OCI-LY7 (cell line): ENCODE measurements around the gene UGP2. TPM values are rescaled to one million over a fixed set of nuclear protein-coding genes. Genes with fewer than 3 reads are reported as not detected.

Source experiments
- BruUV-seq: library from RNA; stranded (reverse); fragments of 400-500 nt; replicated peaks from 2 replicates; lab custom pipeline; 2021; lab: Mats Ljungman, UMichigan
- CTCF ChIA-PET: fragments of 300-600 bp; sonication (Branson Sonifier 250); formaldehyde crosslinking; loops from one replicate; lab custom pipeline; 2022; ENCODE audit warnings: antibody characterized with exemption; ENCODE audit not compliant: unreplicated experiment; lab: Charles Lee
- POLR2A ChIA-PET: fragments of 300-600 bp; sonication (Branson Sonifier 250); formaldehyde crosslinking; loops from one replicate; lab custom pipeline; 2022; ENCODE audit warnings: antibody characterized with exemption; lab: Charles Lee
- DNase-seq: peaks from one replicate; pipeline ENCODE4 v3.0.0-alpha.2; 2015; ENCODE audit warnings: low spot score
- H2AFZ ChIP-seq: fragments of 200-600 bp; sonication (generic), shearing (Covaris generic); 2 replicates; pipeline ENCODE4 v1.6.1; 2014; ENCODE audit warnings: mild to moderate bottlenecking, antibody characterized with exemption, low read length, moderate library complexity
- H3K27ac ChIP-seq: fragments of 200-600 bp; sonication (generic); 2 replicates; pipeline ENCODE4 v1.5.1; 2014; ENCODE audit warnings: mixed run types, low read depth, mild to moderate bottlenecking, moderate library complexity, low read length, inconsistent platforms; ENCODE audit not compliant: poor library complexity, severe bottlenecking
- H3K36me3 ChIP-seq: fragments of 200-600 bp; sonication (generic); 2 replicates; pipeline ENCODE4 v1.6.1; 2014; ENCODE audit warnings: mild to moderate bottlenecking, antibody characterized with exemption, low read length, moderate library complexity, mixed read lengths; ENCODE audit not compliant: insufficient read depth
- H3K4me1 ChIP-seq: fragments of 200-600 bp; sonication (generic); 2 replicates; pipeline ENCODE4 v1.5.1; 2014; ENCODE audit warnings: mild to moderate bottlenecking, low read length; ENCODE audit not compliant: insufficient read depth, poor library complexity, severe bottlenecking
- H3K4me2 ChIP-seq: fragments of 200-600 bp; sonication (generic); 2 replicates; pipeline ENCODE4 v1.6.1; 2014; ENCODE audit warnings: mild to moderate bottlenecking, low read length
- H3K4me3 ChIP-seq: fragments of 200-600 bp; sonication (generic); 2 replicates; pipeline ENCODE4 v1.5.1; 2014; ENCODE audit warnings: mild to moderate bottlenecking, low read depth, low read length; ENCODE audit not compliant: poor library complexity, severe bottlenecking
- H3K79me2 ChIP-seq: fragments of 200-600 bp; sonication (generic); 2 replicates; pipeline ENCODE4 v1.6.1; 2016; ENCODE audit warnings: low read depth, mild to moderate bottlenecking, low read length, moderate library complexity, mixed read lengths; ENCODE audit not compliant: insufficient read depth
- H3K9me2 ChIP-seq: fragments of 200-600 bp; sonication (generic); 2 replicates; pipeline ENCODE4 v1.6.1; 2016; ENCODE audit warnings: mild to moderate bottlenecking, low read length, mixed read lengths; ENCODE audit not compliant: insufficient read depth
- H3K9me3 ChIP-seq: fragments of 200-600 bp; sonication (generic); 2 replicates; pipeline ENCODE4 v1.6.1; 2014; ENCODE audit warnings: mild to moderate bottlenecking, mixed run types, low read length, mixed read lengths
- H4K20me1 ChIP-seq: fragments of 200-600 bp; sonication (generic); 2 replicates; pipeline ENCODE4 v1.6.1; 2014; ENCODE audit warnings: mild to moderate bottlenecking, antibody characterized with exemption, low read length, moderate library complexity, mixed read lengths; ENCODE audit not compliant: insufficient read depth
- CTCF ChIP-seq: fragments of 200-600 bp; sonication (generic); conservative IDR thresholded peaks from 2 replicates; pipeline ENCODE4 v1.5.1; 2014; ENCODE audit warnings: mild to moderate bottlenecking, antibody characterized with exemption, low read length, moderate library complexity, mixed read lengths
- EZH2phosphoT487 ChIP-seq: fragments of 200-600 bp; sonication (generic); IDR thresholded peaks from 2 replicates; pipeline ENCODE4 v1.6.1; 2018; ENCODE audit warnings: low read depth, borderline replicate concordance, mild to moderate bottlenecking, mixed run types, antibody characterized with exemption, low read length, moderate library complexity, mixed read lengths
- intact Hi-C: fragments of 100-400 bp; cut with micrococcal nuclease; formaldehyde crosslinking; loops from one replicate; pipeline ENCODE4 v1.10.0; 2022; ENCODE audit not compliant: unreplicated experiment
- total RNA-seq, 2 experiments: library from RNA; depleted of rRNA in 1 of 2; stranded (reverse); fragments of >200 nt in 1 of 2; shearing (Covaris generic) in 1 of 2; gene quantifications; 2 replicates each; pipeline ENCODE4 v1.2.3, GENCODE V29; 2014 to 2022

UGP2 gene
- total RNA-seq, 2 experiments from 2014 or later: 53.7 to 71.4 TPM

- Histone ChIP-seq H3K9me2 (no peaks in the 10 kb centered on the region), H4K20me1 (no peaks in the 10 kb centered on the region), H2AFZ (no peak overlapping the region), H3K4me1 (no peaks in the 10 kb centered on the region), H3K4me2 (no peak overlapping the region), H3K36me3 (peaks cover 78% of the 10 kb centered on the region), H3K79me2 (peaks cover 5% of the 10 kb centered on the region; the same call in 1 of the 2 replicates), H3K9me3 (peaks cover 14% of the 10 kb centered on the region), H3K4me3 (no peak overlapping the region), H3K27ac (no peak overlapping the region)
- ChIA-PET POLR2A (interaction anchor here (0.6 kb wide), 1 partner anchor 666 kb away, joined by 4 read pairs; no protein-coding TSS in a partner anchor), CTCF (no interaction called here)
- intact Hi-C loops: no loop called here
- TF ChIP-seq EZH2phosphoT487: no peak
- TF ChIP-seq CTCF: no peak
- no peak for DNase-seq
- no TSS peak for BruUV-seq
Measured at GRCh38 chr2:63874204-63875130, 32.8 kb downstream of the UGP2 start.

GRCh38 chr2:63875131-63875527 is 33.4 kb downstream of the UGP2 start:
- ChIA-PET CTCF (no interaction called here), POLR2A (no interaction called here)
- TF ChIP-seq CTCF (no peak), EZH2phosphoT487 (no peak)
- no peak overlapping the region for H3K4me2 ChIP-seq
- no peaks in the 10 kb centered on the region for H3K4me1 ChIP-seq
- no peak overlapping the region for H2AFZ ChIP-seq
- no peak for DNase-seq
- H3K36me3 ChIP-seq: peaks cover 77% of the 10 kb centered on the region
- BruUV-seq: no TSS peak
- peaks cover 5% of the 10 kb centered on the region; the same call in 1 of the 2 replicates for H3K79me2 ChIP-seq
- H3K27ac ChIP-seq: no peak overlapping the region
- no peak overlapping the region for H3K4me3 ChIP-seq
- H4K20me1 ChIP-seq: no peaks in the 10 kb centered on the region
- no peaks in the 10 kb centered on the region for H3K9me2 ChIP-seq
- H3K9me3 ChIP-seq: peaks cover 14% of the 10 kb centered on the region
- intact Hi-C loops: no loop called here
